HCT116 (cell line): ENCODE data around the gene SLC34A3.

ENCODE experiments used
- EZH2 ChIP-seq: fragments of 200-600 bp; sonication (generic); IDR thresholded peaks from 2 replicates; pipeline ENCODE4 v1.6.1; 2017; ENCODE audit warnings: antibody characterized with exemption, mixed run types
- EZH2phosphoT487 ChIP-seq: fragments of 200-600 bp; IDR thresholded peaks from 2 replicates; pipeline ENCODE4 v1.6.1; 2018; ENCODE audit warnings: antibody characterized with exemption, borderline replicate concordance
- FOSL1 ChIP-seq: IDR thresholded peaks from 2 replicates; pipeline ENCODE4 v1.6.1; 2012; ENCODE audit warnings: low read depth
- POLR2A ChIP-seq: IDR thresholded peaks from 2 replicates; pipeline ENCODE4 v1.7.0; 2011; ENCODE audit warnings: borderline replicate concordance; ENCODE audit not compliant: insufficient read depth, insufficient read length; ENCODE audit errors: extremely low read depth
- SIN3A ChIP-seq: IDR thresholded peaks from 2 replicates; pipeline ENCODE4 v1.6.1; 2012; ENCODE audit warnings: low read depth
- TF ChIP-seq, protein P1 (sequence below): IDR thresholded peaks from 2 replicates; pipeline ENCODE4 v1.6.1; 2012
- TF ChIP-seq, protein P2 (sequence below): IDR thresholded peaks from 2 replicates; pipeline ENCODE4 v1.6.1; 2012
- TF ChIP-seq, protein P3 (sequence below), 3 experiments: fragments of 200-600 bp in 1 of 3; sonication (generic) in 1 of 3; IDR thresholded peaks in 2 of 3; conservative IDR thresholded peaks in 1 of 3; 2 replicates each; pipeline ENCODE4 v1.5.1; 2012 to 2017; ENCODE audit warnings: low read depth in 2 of 3, low read length in 2 of 3, antibody characterized with exemption in 1 of 3, borderline replicate concordance in 1 of 3, control low read depth in 1 of 3, mild to moderate bottlenecking in 1 of 3, mixed read lengths in 1 of 3, mixed run types in 1 of 3, moderate library complexity in 1 of 3; ENCODE audit not compliant: insufficient read depth in 1 of 3
- TF ChIP-seq, protein P4 (sequence below): IDR thresholded peaks from 2 replicates; pipeline ENCODE4 v1.6.1; 2012; ENCODE audit warnings: low read depth

DNA sequence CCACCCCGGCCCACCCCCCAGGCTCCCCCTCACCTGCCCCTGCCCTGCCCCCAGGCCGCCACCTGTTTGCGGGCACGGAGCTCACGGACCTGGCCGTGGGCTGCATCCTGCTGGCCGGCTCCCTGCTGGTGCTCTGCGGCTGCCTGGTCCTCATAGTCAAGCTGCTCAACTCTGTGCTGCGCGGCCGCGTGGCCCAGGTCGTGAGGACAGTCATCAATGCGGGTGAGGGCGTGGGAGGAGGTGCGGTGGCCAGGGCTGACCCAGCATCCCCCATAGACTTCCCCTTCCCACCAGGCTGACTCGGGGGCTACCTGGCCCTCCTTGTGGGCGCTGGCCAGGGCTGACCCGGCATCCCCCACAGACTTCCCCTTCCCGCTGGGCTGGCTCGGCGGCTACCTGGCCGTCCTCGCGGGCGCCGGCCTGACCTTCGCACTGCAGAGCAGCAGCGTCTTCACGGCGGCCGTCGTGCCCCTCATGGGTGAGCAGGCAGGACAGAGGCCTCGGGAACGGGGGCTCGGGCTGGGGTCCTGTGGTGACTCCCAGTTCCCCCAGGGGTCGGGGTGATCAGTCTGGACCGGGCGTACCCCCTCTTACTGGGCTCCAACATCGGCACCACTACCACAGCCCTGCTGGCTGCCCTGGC, 3.5 kb downstream of the SLC34A3 start:
- TF ChIP-seq, protein P1, sequence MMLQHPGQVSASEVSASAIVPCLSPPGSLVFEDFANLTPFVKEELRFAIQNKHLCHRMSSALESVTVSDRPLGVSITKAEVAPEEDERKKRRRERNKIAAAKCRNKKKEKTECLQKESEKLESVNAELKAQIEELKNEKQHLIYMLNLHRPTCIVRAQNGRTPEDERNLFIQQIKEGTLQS: no peak
- TF ChIP-seq EZH2phosphoT487 (no peak), EZH2 (no peak), SIN3A (no peak), FOSL1 (no peak), POLR2A (no peak)
- TF ChIP-seq, protein P2, sequence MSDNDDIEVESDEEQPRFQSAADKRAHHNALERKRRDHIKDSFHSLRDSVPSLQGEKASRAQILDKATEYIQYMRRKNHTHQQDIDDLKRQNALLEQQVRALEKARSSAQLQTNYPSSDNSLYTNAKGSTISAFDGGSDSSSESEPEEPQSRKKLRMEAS: no peak
- TF ChIP-seq, protein P3, sequence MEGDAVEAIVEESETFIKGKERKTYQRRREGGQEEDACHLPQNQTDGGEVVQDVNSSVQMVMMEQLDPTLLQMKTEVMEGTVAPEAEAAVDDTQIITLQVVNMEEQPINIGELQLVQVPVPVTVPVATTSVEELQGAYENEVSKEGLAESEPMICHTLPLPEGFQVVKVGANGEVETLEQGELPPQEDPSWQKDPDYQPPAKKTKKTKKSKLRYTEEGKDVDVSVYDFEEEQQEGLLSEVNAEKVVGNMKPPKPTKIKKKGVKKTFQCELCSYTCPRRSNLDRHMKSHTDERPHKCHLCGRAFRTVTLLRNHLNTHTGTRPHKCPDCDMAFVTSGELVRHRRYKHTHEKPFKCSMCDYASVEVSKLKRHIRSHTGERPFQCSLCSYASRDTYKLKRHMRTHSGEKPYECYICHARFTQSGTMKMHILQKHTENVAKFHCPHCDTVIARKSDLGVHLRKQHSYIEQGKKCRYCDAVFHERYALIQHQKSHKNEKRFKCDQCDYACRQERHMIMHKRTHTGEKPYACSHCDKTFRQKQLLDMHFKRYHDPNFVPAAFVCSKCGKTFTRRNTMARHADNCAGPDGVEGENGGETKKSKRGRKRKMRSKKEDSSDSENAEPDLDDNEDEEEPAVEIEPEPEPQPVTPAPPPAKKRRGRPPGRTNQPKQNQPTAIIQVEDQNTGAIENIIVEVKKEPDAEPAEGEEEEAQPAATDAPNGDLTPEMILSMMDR (IDR thresholded peaks at IDR 0.05 in 2 of 3, conservative IDR thresholded peaks at IDR 0.05 in 1 of 3; ENCODE audit: borderline replicate concordance in 1 of 3, insufficient read depth in 1 of 3, low read depth in 2 of 3, low read length in 2 of 3): no peak
- TF ChIP-seq, protein P4, sequence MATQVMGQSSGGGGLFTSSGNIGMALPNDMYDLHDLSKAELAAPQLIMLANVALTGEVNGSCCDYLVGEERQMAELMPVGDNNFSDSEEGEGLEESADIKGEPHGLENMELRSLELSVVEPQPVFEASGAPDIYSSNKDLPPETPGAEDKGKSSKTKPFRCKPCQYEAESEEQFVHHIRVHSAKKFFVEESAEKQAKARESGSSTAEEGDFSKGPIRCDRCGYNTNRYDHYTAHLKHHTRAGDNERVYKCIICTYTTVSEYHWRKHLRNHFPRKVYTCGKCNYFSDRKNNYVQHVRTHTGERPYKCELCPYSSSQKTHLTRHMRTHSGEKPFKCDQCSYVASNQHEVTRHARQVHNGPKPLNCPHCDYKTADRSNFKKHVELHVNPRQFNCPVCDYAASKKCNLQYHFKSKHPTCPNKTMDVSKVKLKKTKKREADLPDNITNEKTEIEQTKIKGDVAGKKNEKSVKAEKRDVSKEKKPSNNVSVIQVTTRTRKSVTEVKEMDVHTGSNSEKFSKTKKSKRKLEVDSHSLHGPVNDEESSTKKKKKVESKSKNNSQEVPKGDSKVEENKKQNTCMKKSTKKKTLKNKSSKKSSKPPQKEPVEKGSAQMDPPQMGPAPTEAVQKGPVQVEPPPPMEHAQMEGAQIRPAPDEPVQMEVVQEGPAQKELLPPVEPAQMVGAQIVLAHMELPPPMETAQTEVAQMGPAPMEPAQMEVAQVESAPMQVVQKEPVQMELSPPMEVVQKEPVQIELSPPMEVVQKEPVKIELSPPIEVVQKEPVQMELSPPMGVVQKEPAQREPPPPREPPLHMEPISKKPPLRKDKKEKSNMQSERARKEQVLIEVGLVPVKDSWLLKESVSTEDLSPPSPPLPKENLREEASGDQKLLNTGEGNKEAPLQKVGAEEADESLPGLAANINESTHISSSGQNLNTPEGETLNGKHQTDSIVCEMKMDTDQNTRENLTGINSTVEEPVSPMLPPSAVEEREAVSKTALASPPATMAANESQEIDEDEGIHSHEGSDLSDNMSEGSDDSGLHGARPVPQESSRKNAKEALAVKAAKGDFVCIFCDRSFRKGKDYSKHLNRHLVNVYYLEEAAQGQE: no peak
